OCI-LY1 (cell line): ENCODE measurements around the gene PSD.

Experiments
- H2AFZ ChIP-seq: fragments of 200-600 bp; sonication (generic), shearing (Covaris generic); 2 replicates; pipeline ENCODE4 v1.6.0; 2014; ENCODE audit warnings: antibody characterized with exemption, mild to moderate bottlenecking, low read length
- H3F3A ChIP-seq: fragments of 200-600 bp; sonication (generic), shearing (Covaris generic); 2 replicates; pipeline ENCODE4 v1.6.0; 2014; ENCODE audit warnings: mild to moderate bottlenecking, antibody characterized with exemption, low read length, moderate library complexity; ENCODE audit not compliant: insufficient read depth
- H3K27ac ChIP-seq: fragments of 200-600 bp; sonication (generic); 2 replicates; pipeline ENCODE4 v1.5.1; 2014; ENCODE audit warnings: low read length, mixed run types, mild to moderate bottlenecking, low read depth; ENCODE audit not compliant: poor library complexity, severe bottlenecking
- H3K27me3 ChIP-seq: fragments of 200-600 bp; sonication (generic); 2 replicates; pipeline ENCODE4 v1.6.0; 2014; ENCODE audit warnings: antibody characterized with exemption, mild to moderate bottlenecking, low read length, moderate library complexity; ENCODE audit not compliant: insufficient read depth
- H3K36me3 ChIP-seq: fragments of 200-600 bp; sonication (generic); 2 replicates; pipeline ENCODE4 v1.6.1; 2014; ENCODE audit warnings: mild to moderate bottlenecking, antibody characterized with exemption, low read length, moderate library complexity, mixed read lengths; ENCODE audit not compliant: insufficient read depth
- H3K4me1 ChIP-seq: fragments of 200-600 bp; sonication (generic); 2 replicates; pipeline ENCODE4 v1.5.1; 2014; ENCODE audit warnings: mild to moderate bottlenecking, low read length, moderate library complexity; ENCODE audit not compliant: insufficient read depth, severe bottlenecking
- H3K4me2 ChIP-seq: fragments of 200-600 bp; sonication (generic), shearing (Covaris generic); 2 replicates; pipeline ENCODE4 v1.6.1; 2014; ENCODE audit warnings: low read length
- H3K4me3 ChIP-seq: fragments of 200-600 bp; sonication (generic); 2 replicates; pipeline ENCODE4 v1.5.1; 2014; ENCODE audit warnings: low read length, low read depth, mild to moderate bottlenecking, mixed read lengths; ENCODE audit not compliant: poor library complexity, severe bottlenecking
- H3K79me2 ChIP-seq: fragments of 200-600 bp; shearing (Covaris generic); 2 replicates; pipeline ENCODE4 v1.6.1; 2016; ENCODE audit warnings: mixed run types, low read length, mixed read lengths; ENCODE audit not compliant: insufficient read depth
- H3K9ac ChIP-seq: fragments of 200-600 bp; sonication (generic), shearing (Covaris generic); 2 replicates; pipeline ENCODE4 v1.6.1; 2014; ENCODE audit warnings: mild to moderate bottlenecking, low read length, mixed read lengths
- H3K9me2 ChIP-seq: fragments of 200-600 bp; sonication (generic), shearing (Covaris generic); 2 replicates; pipeline ENCODE4 v1.6.1; 2014; ENCODE audit warnings: low read depth, mild to moderate bottlenecking, low read length, mixed read lengths
- H3K9me3 ChIP-seq: fragments of 200-600 bp; shearing (Covaris generic); 2 replicates; pipeline ENCODE4 v1.6.1; 2014; ENCODE audit warnings: low read length, mixed read lengths
- H4K20me1 ChIP-seq: fragments of 200-600 bp; sonication (generic), shearing (Covaris generic); 2 replicates; pipeline ENCODE4 v1.6.0; 2016; ENCODE audit warnings: mild to moderate bottlenecking, low read length; ENCODE audit not compliant: insufficient read depth
- EZH2 ChIP-seq: fragments of 200-600 bp; sonication (generic), shearing (Covaris generic); IDR thresholded peaks from 2 replicates; pipeline ENCODE4 v1.8.0; 2017; ENCODE audit warnings: borderline replicate concordance, mixed run types, mild to moderate bottlenecking, antibody characterized with exemption, low read length, moderate library complexity, mixed read lengths
- TF ChIP-seq, protein P1 (sequence below): fragments of 200-600 bp; sonication (generic), shearing (Covaris generic); IDR thresholded peaks from 2 replicates; pipeline ENCODE4 v1.5.1; 2017; ENCODE audit warnings: mild to moderate bottlenecking, antibody characterized with exemption, low read length, moderate library complexity, mixed read lengths

Gene PSD

DNA sequence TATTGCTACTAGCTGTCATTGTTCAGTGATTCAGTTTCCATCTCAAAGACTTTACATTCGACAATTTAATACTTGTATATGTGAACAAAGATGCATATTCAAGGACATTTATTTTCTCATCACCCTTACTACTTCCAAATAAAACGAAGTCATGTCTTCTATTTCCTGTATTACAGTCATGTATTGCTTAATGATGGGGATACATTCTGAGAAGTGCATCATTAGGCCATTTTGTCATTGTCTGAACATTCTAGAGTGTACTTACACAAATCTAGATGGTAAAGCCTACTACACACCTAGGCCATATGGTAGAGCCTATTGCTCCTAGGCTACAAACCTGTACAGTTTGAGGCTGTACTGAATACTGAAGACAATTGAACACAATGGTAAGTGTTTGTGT lies 26.3 kb upstream of the PSD start:
- H3K9me3 ChIP-seq: no peaks in the 10 kb centered on the region
- no peaks in the 10 kb centered on the region for H3K36me3 ChIP-seq
- H3K27me3 ChIP-seq: no peaks in the 10 kb centered on the region
- TF ChIP-seq EZH2: no peak
- TF ChIP-seq, protein P1, sequence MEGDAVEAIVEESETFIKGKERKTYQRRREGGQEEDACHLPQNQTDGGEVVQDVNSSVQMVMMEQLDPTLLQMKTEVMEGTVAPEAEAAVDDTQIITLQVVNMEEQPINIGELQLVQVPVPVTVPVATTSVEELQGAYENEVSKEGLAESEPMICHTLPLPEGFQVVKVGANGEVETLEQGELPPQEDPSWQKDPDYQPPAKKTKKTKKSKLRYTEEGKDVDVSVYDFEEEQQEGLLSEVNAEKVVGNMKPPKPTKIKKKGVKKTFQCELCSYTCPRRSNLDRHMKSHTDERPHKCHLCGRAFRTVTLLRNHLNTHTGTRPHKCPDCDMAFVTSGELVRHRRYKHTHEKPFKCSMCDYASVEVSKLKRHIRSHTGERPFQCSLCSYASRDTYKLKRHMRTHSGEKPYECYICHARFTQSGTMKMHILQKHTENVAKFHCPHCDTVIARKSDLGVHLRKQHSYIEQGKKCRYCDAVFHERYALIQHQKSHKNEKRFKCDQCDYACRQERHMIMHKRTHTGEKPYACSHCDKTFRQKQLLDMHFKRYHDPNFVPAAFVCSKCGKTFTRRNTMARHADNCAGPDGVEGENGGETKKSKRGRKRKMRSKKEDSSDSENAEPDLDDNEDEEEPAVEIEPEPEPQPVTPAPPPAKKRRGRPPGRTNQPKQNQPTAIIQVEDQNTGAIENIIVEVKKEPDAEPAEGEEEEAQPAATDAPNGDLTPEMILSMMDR: no peak
- H2AFZ ChIP-seq: no peak overlapping the region
- no peaks in the 10 kb centered on the region for H3K79me2 ChIP-seq
- no peaks in the 10 kb centered on the region for H3F3A ChIP-seq
- H3K9ac ChIP-seq: no peak overlapping the region
- H3K9me2 ChIP-seq: no peaks in the 10 kb centered on the region
- H3K4me2 ChIP-seq: no peak overlapping the region
- H3K27ac ChIP-seq: no peak overlapping the region
- H3K4me1 ChIP-seq: peaks cover 17% of the 10 kb centered on the region
- H4K20me1 ChIP-seq: no peaks in the 10 kb centered on the region
- no peak overlapping the region for H3K4me3 ChIP-seq

DNA sequence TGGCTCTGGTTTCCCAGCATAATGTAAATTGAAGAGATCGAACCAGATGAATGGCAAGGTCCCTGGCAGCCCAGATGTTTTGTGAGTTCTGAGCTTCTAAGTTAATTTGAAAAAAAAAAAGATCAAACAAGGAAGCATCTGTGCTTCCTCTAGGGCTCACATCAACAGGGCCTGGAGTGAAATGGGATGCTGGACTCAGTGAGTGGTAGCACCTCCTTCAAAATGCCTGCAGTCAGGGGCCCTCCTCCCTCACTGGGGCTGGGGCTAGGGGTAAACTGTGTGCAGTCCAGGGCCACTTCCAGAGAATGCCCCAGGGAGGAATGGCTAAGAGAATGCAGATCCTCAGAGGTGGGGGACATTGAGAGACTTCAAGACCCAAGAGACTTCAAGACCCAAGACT lies 19.8 kb upstream of the PSD start:
- no peaks in the 10 kb centered on the region for H4K20me1 ChIP-seq
- no peak overlapping the region for H3K4me3 ChIP-seq
- peaks cover 16% of the 10 kb centered on the region for H3K4me1 ChIP-seq
- no peaks in the 10 kb centered on the region for H3K9me3 ChIP-seq
- H3F3A ChIP-seq: no peaks in the 10 kb centered on the region
- H3K4me2 ChIP-seq: no peak overlapping the region
- H3K9ac ChIP-seq: no peak overlapping the region
- H3K27ac ChIP-seq: no peak overlapping the region
- no peaks in the 10 kb centered on the region for H3K36me3 ChIP-seq
- H3K79me2 ChIP-seq: no peaks in the 10 kb centered on the region
- TF ChIP-seq, protein P1: no peak
- TF ChIP-seq EZH2: no peak
- no peaks in the 10 kb centered on the region for H3K9me2 ChIP-seq
- no peaks in the 10 kb centered on the region for H3K27me3 ChIP-seq
- no peak overlapping the region for H2AFZ ChIP-seq

DNA sequence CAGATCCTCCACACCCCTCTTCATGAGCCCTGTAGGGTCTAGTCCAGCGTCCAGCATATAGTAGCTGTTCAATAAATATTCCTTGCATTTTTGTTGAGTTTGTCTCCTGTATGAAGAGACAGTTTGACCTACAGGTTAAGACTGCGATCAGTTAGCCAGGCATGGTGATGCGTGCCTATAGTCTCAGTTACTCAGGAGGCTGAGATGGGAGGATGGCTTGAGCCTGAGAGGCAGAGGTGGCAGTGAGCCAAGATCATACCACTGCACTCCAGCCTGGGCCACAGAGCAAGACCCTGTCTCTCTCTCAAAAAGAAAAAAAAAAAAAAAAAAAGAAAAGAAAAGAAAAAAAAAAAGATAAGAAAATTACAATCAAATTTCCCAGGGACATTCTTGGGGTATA lies 18.9 kb upstream of the PSD start:
- no peak for TF ChIP-seq EZH2
- TF ChIP-seq, protein P1: no peak
- H3K9me2 ChIP-seq: no peaks in the 10 kb centered on the region
- no peaks in the 10 kb centered on the region for H3K27me3 ChIP-seq
- no peaks in the 10 kb centered on the region for H3K36me3 ChIP-seq
- H3K9ac ChIP-seq: no peak overlapping the region
- no peaks in the 10 kb centered on the region for H3K79me2 ChIP-seq
- no peaks in the 10 kb centered on the region for H3K9me3 ChIP-seq
- no peak overlapping the region for H3K4me3 ChIP-seq
- H3F3A ChIP-seq: no peaks in the 10 kb centered on the region
- no peak overlapping the region for H2AFZ ChIP-seq
- peaks cover 23% of the 10 kb centered on the region for H3K4me1 ChIP-seq
- H3K27ac ChIP-seq: no peak overlapping the region
- H4K20me1 ChIP-seq: no peaks in the 10 kb centered on the region
- no peak overlapping the region for H3K4me2 ChIP-seq
